Measurements from ENCODE around the gene SOCS3. TPM values are rescaled to one million over a fixed set of nuclear protein-coding genes. Genes with fewer than 3 reads are reported as not detected.
A peak's percentile ranks its signal among the peaks of the same experiment; 100 is the strongest.

The SOCS3 gene
- total and polyA plus RNA-seq, 5 donors = 6.6 to 52.6 (median 12.0) TPM

- DNase-seq (peak; percentile 83 to 87 (median 87)), ATAC-seq (peak; percentile 57 to 62)
- 56% methylated on average over 20 of the region's 20 CpGs for WGBS
- H3K4me3 ChIP-seq (ENCODE audit: low read length) = no peak overlapping the region
- intact Hi-C loops (cut with DNase I) = no loop called here
- no peaks in the 10 kb centered on the region for H3K27me3 ChIP-seq (ENCODE audit: control insufficient read depth, insufficient read depth)
- H3K9me3 ChIP-seq (ENCODE audit: control insufficient read depth, low read length) = no peaks in the 10 kb centered on the region
- H3K27ac ChIP-seq (ENCODE audit: low read length) = peak overlapping the region; percentile 83
- peaks cover 6% of the 10 kb centered on the region for H3K4me1 ChIP-seq (ENCODE audit: control insufficient read depth, insufficient read depth, low read length)
These were observed 34.7 kb downstream of the SOCS3 start for GRCh38 chr17:78325076-78325687.

- Histone ChIP-seq H3K9me3 (ENCODE audit: control insufficient read depth, low read length) (no peaks in the 10 kb centered on the region), H3K27me3 (ENCODE audit: control insufficient read depth, insufficient read depth) (no peaks in the 10 kb centered on the region), H3K4me1 (ENCODE audit: control insufficient read depth, insufficient read depth, low read length) (peaks cover 6% of the 10 kb centered on the region), H3K4me3 (ENCODE audit: low read length) (no peak overlapping the region), H3K27ac (ENCODE audit: low read length) (peak overlapping the region; percentile 83)
- WGBS = 12% methylated on average over 18 of the region's 18 CpGs
- intact Hi-C loops (cut with DNase I) = no loop called here
- ATAC-seq (peak; percentile 90 to 93), DNase-seq (peak; percentile 91 to 96 (median 96))
These were observed 35.3 kb downstream of the SOCS3 start for GRCh38 chr17:78324391-78325075.

- Histone ChIP-seq H3K9me3 (ENCODE audit: control insufficient read depth, low read length) (no peaks in the 10 kb centered on the region), H3K4me1 (ENCODE audit: control insufficient read depth, insufficient read depth, low read length) (peaks cover 6% of the 10 kb centered on the region), H3K27me3 (ENCODE audit: control insufficient read depth, insufficient read depth) (no peaks in the 10 kb centered on the region), H3K4me3 (ENCODE audit: low read length) (no peak overlapping the region), H3K27ac (ENCODE audit: low read length) (peak overlapping the region; percentile 88)
- 41% methylated on average over 7 of the region's 7 CpGs for WGBS
- DNase-seq (no peak), ATAC-seq (peak in 1 of 2 donors; percentile 1)
- intact Hi-C loops (cut with DNase I) = no loop called here
These were observed 36.0 kb downstream of the SOCS3 start for GRCh38 chr17:78323826-78324390.

GRCh38 chr17:78322858-78323455 lies 36.9 kb downstream of the SOCS3 start:
- Histone ChIP-seq H3K27me3 (ENCODE audit: control insufficient read depth, insufficient read depth) (no peaks in the 10 kb centered on the region), H3K4me1 (ENCODE audit: control insufficient read depth, insufficient read depth, low read length) (peaks cover 6% of the 10 kb centered on the region), H3K27ac (ENCODE audit: low read length) (peak overlapping the region; percentile 62), H3K9me3 (ENCODE audit: control insufficient read depth, low read length) (no peaks in the 10 kb centered on the region), H3K4me3 (ENCODE audit: low read length) (no peak overlapping the region)
- WGBS = 50% methylated on average over 16 of the region's 16 CpGs
- DNase-seq (peak; percentile 86 to 91 (median 88)), ATAC-seq (peak; percentile 69 to 73)
- intact Hi-C loops (cut with DNase I) = no loop called here

- WGBS = 81% methylated on average over 9 of the region's 9 CpGs
- peak overlapping the region; percentile 62 for H3K27ac ChIP-seq (ENCODE audit: low read length)
- no peak for ATAC-seq
- H3K9me3 ChIP-seq (ENCODE audit: control insufficient read depth, low read length) = no peaks in the 10 kb centered on the region
- peaks cover 6% of the 10 kb centered on the region for H3K4me1 ChIP-seq (ENCODE audit: control insufficient read depth, insufficient read depth, low read length)
- H3K4me3 ChIP-seq (ENCODE audit: low read length) = no peak overlapping the region
- DNase-seq = no peak
- intact Hi-C loops (cut with DNase I) = no loop called here
- H3K27me3 ChIP-seq (ENCODE audit: control insufficient read depth, insufficient read depth) = no peaks in the 10 kb centered on the region
These were observed 37.5 kb downstream of the SOCS3 start for GRCh38 chr17:78322327-78322857.

GRCh38 chr17:78318843-78319242 lies 41.0 kb downstream of the SOCS3 start:
- Histone ChIP-seq H3K4me1 (ENCODE audit: control insufficient read depth, insufficient read depth, low read length) (peaks cover 15% of the 10 kb centered on the region), H3K4me3 (ENCODE audit: low read length) (no peak overlapping the region), H3K27ac (ENCODE audit: low read length) (no peak overlapping the region), H3K27me3 (ENCODE audit: control insufficient read depth, insufficient read depth) (no peaks in the 10 kb centered on the region), H3K9me3 (ENCODE audit: control insufficient read depth, low read length) (no peaks in the 10 kb centered on the region)
- 93% methylated on average over 8 of the region's 8 CpGs for WGBS
- intact Hi-C loops (cut with DNase I) = no loop called here
- ATAC-seq (no peak), DNase-seq (peak in 1 of 3 donors; percentile 17)

- no peaks in the 10 kb centered on the region for H3K9me3 ChIP-seq (ENCODE audit: control insufficient read depth, low read length)
- DNase-seq (peak in 1 of 3 donors; percentile 19), ATAC-seq (no peak)
- no peak overlapping the region for H3K4me3 ChIP-seq (ENCODE audit: low read length)
- H3K27ac ChIP-seq (ENCODE audit: low read length) = no peak overlapping the region
- H3K27me3 ChIP-seq (ENCODE audit: control insufficient read depth, insufficient read depth) = no peaks in the 10 kb centered on the region
- WGBS = 87% methylated on average over 8 of the region's 8 CpGs
- intact Hi-C loops (cut with DNase I) = no loop called here
- peaks cover 14% of the 10 kb centered on the region for H3K4me1 ChIP-seq (ENCODE audit: control insufficient read depth, insufficient read depth, low read length)
These were observed 41.5 kb downstream of the SOCS3 start for GRCh38 chr17:78318407-78318806.

GRCh38 chr17:78317794-78318400 lies 42.0 kb downstream of the SOCS3 start:
- no peaks in the 10 kb centered on the region for H3K27me3 ChIP-seq (ENCODE audit: control insufficient read depth, insufficient read depth)
- DNase-seq = no peak
- no peak for ATAC-seq
- H3K27ac ChIP-seq (ENCODE audit: low read length) = no peak overlapping the region
- no peaks in the 10 kb centered on the region for H3K9me3 ChIP-seq (ENCODE audit: control insufficient read depth, low read length)
- H3K4me1 ChIP-seq (ENCODE audit: control insufficient read depth, insufficient read depth, low read length) = peaks cover 14% of the 10 kb centered on the region
- intact Hi-C loops (cut with DNase I) = no loop called here
- no peak overlapping the region for H3K4me3 ChIP-seq (ENCODE audit: low read length)
- WGBS = 89% methylated on average over 10 of the region's 10 CpGs

- H3K4me3 ChIP-seq (ENCODE audit: low read length) = no peak overlapping the region
- H3K4me1 ChIP-seq (ENCODE audit: control insufficient read depth, insufficient read depth, low read length) = peaks cover 14% of the 10 kb centered on the region
- H3K9me3 ChIP-seq (ENCODE audit: control insufficient read depth, low read length) = no peaks in the 10 kb centered on the region
- intact Hi-C loops (cut with DNase I) = no loop called here
- WGBS = 60% methylated on average over 20 of the region's 20 CpGs
- H3K27me3 ChIP-seq (ENCODE audit: control insufficient read depth, insufficient read depth) = no peaks in the 10 kb centered on the region
- DNase-seq = no peak
- no peak overlapping the region for H3K27ac ChIP-seq (ENCODE audit: low read length)
- peak in 1 of 2 donors; percentile 0 for ATAC-seq
These were observed 42.7 kb downstream of the SOCS3 start for GRCh38 chr17:78316867-78317789.

All from right cardiac atrium (tissue), 5 donors.